Activated naive CD4-positive, alpha-beta T cell treated with anti-CD3 and anti-CD28 coated beads for 36 hours (primary cell): Measurements from ENCODE around the gene TULP4. TPM values are rescaled to one million over a fixed set of nuclear protein-coding genes. Genes with fewer than 3 reads are reported as not detected.
"Not testable (repeated sequence)": the region's sequence is repeated elsewhere in the genome, so short reads cannot be mapped to it uniquely, and the experiment has no call there.

Source experiments
- CTCF ChIA-PET: fragments of 350-600 bp; sonication (Branson Sonifier 250); formaldehyde crosslinking; loops from one replicate; lab custom pipeline; 2021; ENCODE audit warnings: antibody characterized with exemption; lab: Charles Lee
- DNase-seq: peaks from one replicate; pipeline ENCODE4 v3.0.0-alpha.2; 2020
- H3K27ac Mint-ChIP-seq: one replicate; pipeline ENCODE4 v1.8.0; 2021; ENCODE audit warnings: mild to moderate bottlenecking, mixed read lengths
- H3K27me3 Mint-ChIP-seq: one replicate; pipeline ENCODE4 v1.8.0; 2021; ENCODE audit warnings: low read depth, mixed read lengths
- H3K36me3 Mint-ChIP-seq: one replicate; pipeline ENCODE4 v1.8.0; 2021; ENCODE audit warnings: low read depth, mixed read lengths
- H3K4me1 Mint-ChIP-seq: one replicate; pipeline ENCODE4 v1.8.0; 2021; ENCODE audit warnings: low read depth, mixed read lengths
- H3K4me3 Mint-ChIP-seq: one replicate; pipeline ENCODE4 v1.8.0; 2021; ENCODE audit warnings: mild to moderate bottlenecking, moderate library complexity, mixed read lengths
- H3K9me3 Mint-ChIP-seq: one replicate; pipeline ENCODE4 v1.8.0; 2021; ENCODE audit warnings: mixed read lengths
- intact Hi-C: fragments of 100-400 bp; cut with micrococcal nuclease; formaldehyde crosslinking; loops from one replicate; pipeline ENCODE4 v1.15.1; 2023
- total RNA-seq, 2 experiments: library from RNA; stranded (reverse); gene quantifications; one replicate each; pipeline ENCODE4 v1.2.3, GENCODE V29; 2021

Gene TULP4
- total RNA-seq, 2 experiments from 2014 or later = 17.4 to 17.6 TPM

- H3K27me3 Mint-ChIP-seq, intact Hi-C loops, H3K4me1 Mint-ChIP-seq, DNase-seq, H3K4me3 Mint-ChIP-seq, H3K27ac Mint-ChIP-seq, CTCF ChIA-PET: not testable (repeated sequence)
- Mint-ChIP-seq H3K9me3 (peaks cover 15% of the 10 kb centered on the region), H3K36me3 (peaks cover 30% of the 10 kb centered on the region)
Observed at GRCh38 chr6:158297657-158298056, 14.6 kb upstream of the TULP4 start.

GRCh38 chr6:158300306-158301143, 11.7 kb upstream of the TULP4 start:
- intact Hi-C loops, CTCF ChIA-PET: not testable (repeated sequence)

DNA sequence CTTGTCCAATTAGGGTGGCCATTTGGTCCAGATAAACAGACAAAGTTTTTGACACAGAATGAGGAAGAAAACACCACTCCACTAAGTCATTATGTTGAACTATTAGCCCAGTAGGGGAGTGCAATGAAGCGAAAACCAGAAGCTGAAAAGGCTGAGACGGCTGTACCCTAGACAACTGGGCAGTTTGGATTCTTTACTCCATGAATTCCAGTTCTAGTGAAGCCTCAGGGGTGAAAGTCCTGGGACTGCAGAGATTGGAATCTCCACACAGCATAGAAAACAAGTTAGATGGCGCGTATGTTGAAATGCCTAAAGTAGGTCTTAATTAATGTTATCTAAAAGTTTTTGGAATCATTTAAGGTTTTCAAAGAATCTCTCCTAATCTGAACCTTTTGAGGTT, 10.7 kb upstream of the TULP4 start:
- peaks cover 19% of the 10 kb centered on the region for H3K36me3 Mint-ChIP-seq
- H3K4me3 Mint-ChIP-seq, H3K27ac Mint-ChIP-seq, H3K27me3 Mint-ChIP-seq, H3K4me1 Mint-ChIP-seq, CTCF ChIA-PET, H3K9me3 Mint-ChIP-seq, intact Hi-C loops, DNase-seq: not testable (repeated sequence)

More at GRCh38 chr6:158300306-158301143, 11.7 kb upstream of the TULP4 start:
- not testable (repeated sequence) for H3K27ac Mint-ChIP-seq, H3K27me3 Mint-ChIP-seq, DNase-seq, H3K4me3 Mint-ChIP-seq, H3K4me1 Mint-ChIP-seq
- peaks cover 26% of the 10 kb centered on the region for H3K36me3 Mint-ChIP-seq
- H3K9me3 Mint-ChIP-seq = peaks cover 15% of the 10 kb centered on the region

DNA sequence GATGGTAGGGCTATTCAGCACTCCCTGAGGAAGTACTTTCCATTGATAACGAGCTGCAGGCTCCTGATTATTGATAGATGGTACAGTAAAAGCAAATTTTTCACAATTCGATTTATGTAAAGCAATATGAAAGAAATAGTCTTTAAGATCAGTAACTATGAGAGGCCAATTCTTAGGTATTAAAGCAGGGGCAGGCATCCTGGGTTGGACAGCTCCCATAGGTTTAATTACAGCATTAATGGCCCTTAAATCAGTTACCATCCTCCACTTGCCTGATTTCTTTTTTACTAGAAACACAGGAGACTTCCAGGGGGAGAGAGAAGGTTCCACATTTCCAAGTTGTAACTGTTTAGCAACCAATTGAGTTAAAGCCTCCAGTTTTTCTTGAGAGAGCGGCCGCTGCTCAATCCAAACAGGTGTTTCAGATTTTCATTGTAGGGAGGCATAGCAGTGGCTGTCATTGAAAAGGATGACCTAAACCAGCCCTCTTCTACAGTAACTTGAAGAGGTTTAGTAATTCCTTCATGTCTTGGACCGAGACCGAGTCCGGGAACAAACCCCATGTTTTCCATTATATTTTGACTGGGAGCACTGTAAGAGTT, 10.0 kb upstream of the TULP4 start:
- DNase-seq, H3K4me3 Mint-ChIP-seq, H3K27me3 Mint-ChIP-seq, H3K9me3 Mint-ChIP-seq, H3K27ac Mint-ChIP-seq, intact Hi-C loops, H3K4me1 Mint-ChIP-seq: not testable (repeated sequence)
- H3K36me3 Mint-ChIP-seq = peaks cover 13% of the 10 kb centered on the region
- CTCF ChIA-PET = interaction anchor here (0.7 kb wide), 1 partner anchor 27 kb away, joined by 3 read pairs; no protein-coding TSS in a partner anchor

DNA sequence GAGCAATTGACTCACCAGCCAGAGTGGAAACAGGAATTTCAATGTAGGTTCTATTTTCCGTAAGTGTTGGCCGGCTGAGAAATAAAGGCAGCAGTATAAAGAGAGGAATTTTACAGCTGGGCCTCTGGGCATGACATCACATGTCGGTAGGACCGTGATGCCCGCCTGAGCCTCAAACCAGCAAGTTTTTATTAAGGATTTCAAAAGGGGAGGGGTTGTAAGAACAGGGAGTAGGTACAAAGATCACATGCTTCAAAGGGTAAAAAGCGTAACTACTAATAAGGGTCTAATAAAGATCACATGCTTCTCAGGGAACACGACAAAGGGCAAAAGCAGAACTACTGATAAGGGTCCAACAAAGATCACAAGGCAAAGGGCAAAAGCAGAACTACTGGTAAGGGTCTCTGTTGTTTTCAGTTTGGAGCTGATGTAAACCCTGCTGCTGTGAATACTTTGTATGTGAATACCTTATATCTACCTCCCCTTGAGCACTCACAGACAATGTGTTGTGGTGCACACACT, 9.0 kb upstream of the TULP4 start:
- intact Hi-C loops = no loop called here
- Mint-ChIP-seq H3K27ac (no peak overlapping the region), H3K27me3 (no peaks in the 10 kb centered on the region), H3K4me1 (peaks cover 2% of the 10 kb centered on the region), H3K4me3 (no peak overlapping the region), H3K9me3 (peaks cover 2% of the 10 kb centered on the region), H3K36me3 (peaks cover 9% of the 10 kb centered on the region)
- no peak for DNase-seq
- CTCF ChIA-PET = interaction anchor here (0.6 kb wide), 1 partner anchor 1338 kb away, joined by 3 read pairs; no protein-coding TSS in a partner anchor

DNA sequence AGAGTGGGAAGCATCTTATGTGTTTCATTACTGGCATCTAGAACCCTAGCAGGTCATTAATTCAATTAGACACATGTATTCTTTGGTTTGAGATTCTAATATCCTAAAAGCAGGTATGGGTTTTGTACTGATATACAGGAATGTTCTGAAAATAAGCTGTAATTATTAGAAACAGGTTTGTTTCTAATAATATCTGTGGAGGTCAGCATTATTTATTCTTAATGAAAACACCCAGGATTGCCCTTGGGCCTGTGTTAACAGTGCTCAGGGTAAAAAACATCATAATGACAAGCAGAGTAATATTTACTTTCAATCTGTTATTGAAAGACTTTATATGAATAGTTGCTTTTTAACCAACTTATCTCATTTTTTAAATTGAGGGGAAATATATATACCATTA, 8.0 kb upstream of the TULP4 start:
- Mint-ChIP-seq H3K4me3 (no peak overlapping the region), H3K27ac (no peak overlapping the region), H3K36me3 (peaks cover 4% of the 10 kb centered on the region), H3K27me3 (no peaks in the 10 kb centered on the region), H3K4me1 (peaks cover 2% of the 10 kb centered on the region), H3K9me3 (no peaks in the 10 kb centered on the region)
- CTCF ChIA-PET = no interaction called here
- DNase-seq = no peak
- intact Hi-C loops = no loop called here

GRCh38 chr6:158309814-158310213, 2.5 kb upstream of the TULP4 start:
- intact Hi-C loops = no loop called here
- peaks cover 7% of the 10 kb centered on the region for H3K4me1 Mint-ChIP-seq
- no peak overlapping the region for H3K27ac Mint-ChIP-seq
- no peaks in the 10 kb centered on the region for H3K9me3 Mint-ChIP-seq
- no peak overlapping the region for H3K4me3 Mint-ChIP-seq
- H3K27me3 Mint-ChIP-seq = no peaks in the 10 kb centered on the region
- H3K36me3 Mint-ChIP-seq = peaks cover 19% of the 10 kb centered on the region
- DNase-seq = no peak
- CTCF ChIA-PET = no interaction called here

- Mint-ChIP-seq H3K4me1 (peaks cover 6% of the 10 kb centered on the region), H3K36me3 (peaks cover 27% of the 10 kb centered on the region), H3K27ac (no peak overlapping the region), H3K4me3 (no peak overlapping the region), H3K27me3 (no peaks in the 10 kb centered on the region), H3K9me3 (peaks cover 4% of the 10 kb centered on the region)
- intact Hi-C loops = no loop called here
- CTCF ChIA-PET = no interaction called here
- DNase-seq = no peak
Observed at GRCh38 chr6:158311193-158311592, 1.1 kb upstream of the TULP4 start.

GRCh38 chr6:158311626-158312025, 639 bp upstream of the TULP4 start:
- no peaks in the 10 kb centered on the region for H3K27me3 Mint-ChIP-seq
- peaks cover 30% of the 10 kb centered on the region for H3K36me3 Mint-ChIP-seq
- H3K4me1 Mint-ChIP-seq = peaks cover 6% of the 10 kb centered on the region
- no peak for DNase-seq
- intact Hi-C loops = no loop called here
- peaks cover 4% of the 10 kb centered on the region for H3K9me3 Mint-ChIP-seq
- H3K27ac Mint-ChIP-seq = no peak overlapping the region
- CTCF ChIA-PET = no interaction called here
- no peak overlapping the region for H3K4me3 Mint-ChIP-seq

- no peak for DNase-seq
- peaks cover 6% of the 10 kb centered on the region for H3K4me1 Mint-ChIP-seq
- CTCF ChIA-PET = no interaction called here
- H3K27me3 Mint-ChIP-seq = no peaks in the 10 kb centered on the region
- H3K9me3 Mint-ChIP-seq = peaks cover 7% of the 10 kb centered on the region
- no peak overlapping the region for H3K27ac Mint-ChIP-seq
- H3K4me3 Mint-ChIP-seq = no peak overlapping the region
- intact Hi-C loops = no loop called here
- H3K36me3 Mint-ChIP-seq = peaks cover 37% of the 10 kb centered on the region
Observed at GRCh38 chr6:158312672-158313397, 570 bp downstream of the TULP4 start.

GRCh38 chr6:158313989-158314388, 1.7 kb downstream of the TULP4 start:
- intact Hi-C loops = no loop called here
- no peak overlapping the region for H3K27ac Mint-ChIP-seq
- DNase-seq = peak; percentile 39

DNA sequence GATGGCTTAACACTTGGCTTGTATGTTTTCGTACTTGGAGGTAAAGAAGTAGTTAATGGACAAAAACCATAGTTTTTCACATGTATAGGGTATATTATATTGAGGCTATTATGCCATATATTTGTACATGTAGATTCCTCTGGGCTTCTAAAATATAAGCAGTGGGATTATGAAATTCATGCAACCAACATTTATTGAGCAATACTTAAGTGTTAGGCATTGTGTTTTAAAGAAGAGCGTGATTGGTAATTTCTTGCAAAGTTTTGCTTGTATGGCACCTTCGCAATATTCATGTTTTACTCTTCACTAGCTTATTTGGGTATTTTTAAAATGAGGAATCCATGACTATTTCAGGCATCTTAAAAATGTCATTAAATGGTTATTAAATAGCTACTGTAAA, 2.5 kb downstream of the TULP4 start:
- intact Hi-C loops = no loop called here
- no peak for DNase-seq
- Mint-ChIP-seq H3K4me1 (peaks cover 6% of the 10 kb centered on the region), H3K9me3 (peaks cover 7% of the 10 kb centered on the region), H3K36me3 (peaks cover 37% of the 10 kb centered on the region), H3K27ac (no peak overlapping the region), H3K27me3 (no peaks in the 10 kb centered on the region), H3K4me3 (no peak overlapping the region)
- CTCF ChIA-PET = interaction anchor here (0.6 kb wide), 1 partner anchor 694 kb away, joined by 3 read pairs; no protein-coding TSS in a partner anchor

More at GRCh38 chr6:158313989-158314388, 1.7 kb downstream of the TULP4 start:
- peaks cover 37% of the 10 kb centered on the region for H3K36me3 Mint-ChIP-seq
- H3K4me3 Mint-ChIP-seq = no peak overlapping the region
- peaks cover 6% of the 10 kb centered on the region for H3K4me1 Mint-ChIP-seq
- peaks cover 7% of the 10 kb centered on the region for H3K9me3 Mint-ChIP-seq
- H3K27me3 Mint-ChIP-seq = no peaks in the 10 kb centered on the region
- CTCF ChIA-PET = no interaction called here
